ENCODE measurements around the gene NMRK2.

The NMRK2 gene

GRCh38 chr19:3908266-3909054 lies 24.4 kb upstream of the NMRK2 start:
- no peak overlapping the region for H3K4me3 ChIP-seq (ENCODE audit: low read depth, low read length)
- no peak for TF ChIP-seq POLR2A (IDR thresholded peaks at IDR 0.05; ENCODE audit: extremely low read depth, insufficient read length)
- TF ChIP-seq MAX (IDR thresholded peaks at IDR 0.05; ENCODE audit: low read depth, low read length), result no peak
- TF ChIP-seq CTCF (IDR thresholded peaks at IDR 0.05; ENCODE audit: low read depth, low read length), result no peak
- TF ChIP-seq MYC (IDR thresholded peaks at IDR 0.05; ENCODE audit: low read depth, low read length), result no peak
- no peak for DNase-seq (ENCODE audit: low read depth)

GRCh38 chr19:3910105-3910504 lies 22.8 kb upstream of the NMRK2 start:
- TF ChIP-seq CTCF (IDR thresholded peaks at IDR 0.05; ENCODE audit: low read depth, low read length) (no peak), MAX (IDR thresholded peaks at IDR 0.05; ENCODE audit: low read depth, low read length) (no peak), POLR2A (IDR thresholded peaks at IDR 0.05; ENCODE audit: extremely low read depth, insufficient read length) (no peak), MYC (IDR thresholded peaks at IDR 0.05; ENCODE audit: low read depth, low read length) (no peak)
- DNase-seq (ENCODE audit: low read depth), result no peak
- no peak overlapping the region for H3K4me3 ChIP-seq (ENCODE audit: low read depth, low read length)

GRCh38 chr19:3914199-3914598 lies 18.7 kb upstream of the NMRK2 start:
- no peak overlapping the region for H3K4me3 ChIP-seq (ENCODE audit: low read depth, low read length)
- DNase-seq (ENCODE audit: low read depth), result no peak
- TF ChIP-seq CTCF (IDR thresholded peaks at IDR 0.05; ENCODE audit: low read depth, low read length), result no peak
- no peak for TF ChIP-seq MAX (IDR thresholded peaks at IDR 0.05; ENCODE audit: low read depth, low read length)
- TF ChIP-seq MYC (IDR thresholded peaks at IDR 0.05; ENCODE audit: low read depth, low read length), result no peak
- TF ChIP-seq POLR2A (IDR thresholded peaks at IDR 0.05; ENCODE audit: extremely low read depth, insufficient read length), result no peak

GRCh38 chr19:3916033-3916432 lies 16.8 kb upstream of the NMRK2 start:
- no peak for DNase-seq (ENCODE audit: low read depth)
- TF ChIP-seq CTCF (IDR thresholded peaks at IDR 0.05; ENCODE audit: low read depth, low read length), result no peak
- TF ChIP-seq MYC (IDR thresholded peaks at IDR 0.05; ENCODE audit: low read depth, low read length), result no peak
- TF ChIP-seq POLR2A (IDR thresholded peaks at IDR 0.05; ENCODE audit: extremely low read depth, insufficient read length), result no peak
- TF ChIP-seq MAX (IDR thresholded peaks at IDR 0.05; ENCODE audit: low read depth, low read length), result no peak
- H3K4me3 ChIP-seq (ENCODE audit: low read depth, low read length), result no peak overlapping the region

GRCh38 chr19:3919793-3920192 lies 13.1 kb upstream of the NMRK2 start:
- no peak overlapping the region for H3K4me3 ChIP-seq (ENCODE audit: low read depth, low read length)
- DNase-seq (ENCODE audit: low read depth), result no peak
- TF ChIP-seq MYC (IDR thresholded peaks at IDR 0.05; ENCODE audit: low read depth, low read length) (no peak), MAX (IDR thresholded peaks at IDR 0.05; ENCODE audit: low read depth, low read length) (no peak), POLR2A (IDR thresholded peaks at IDR 0.05; ENCODE audit: extremely low read depth, insufficient read length) (no peak), CTCF (IDR thresholded peaks at IDR 0.05; ENCODE audit: low read depth, low read length) (no peak)
